ENCODE measurements around the gene MPHOSPH8. TPM values are rescaled to one million over a fixed set of nuclear protein-coding genes. Genes with fewer than 3 reads are reported as not detected.

MPHOSPH8 gene
- total and polyA plus RNA-seq, 7 donors, result 9.0 to 20.6 (median 12.1) TPM

DNA sequence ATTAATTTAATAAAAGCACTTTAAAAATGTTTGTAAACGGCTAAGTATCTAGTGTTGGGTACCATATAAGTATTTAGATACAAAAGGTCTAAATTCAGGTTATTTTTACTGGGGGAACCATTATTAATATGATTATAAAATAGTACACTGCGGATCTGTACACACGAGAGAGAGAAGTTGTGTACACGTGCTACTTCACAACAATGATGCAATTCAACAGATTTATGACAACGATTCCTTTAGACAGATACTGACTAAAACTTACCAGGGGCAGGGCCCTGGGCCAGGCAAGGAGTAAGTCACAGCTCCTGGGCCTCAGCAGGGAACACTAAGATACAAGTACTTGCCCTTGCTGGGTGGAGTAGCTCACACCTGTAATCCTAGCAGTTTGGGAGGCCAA is 43.0 kb upstream of the MPHOSPH8 start:
- intact Hi-C loops (cut with DNase I), result no loop called here
- 81 to 89% (median 83%) methylated on average over 5 of the region's 5 CpGs for WGBS, 3 donors
- TF ChIP-seq, protein P1, sequence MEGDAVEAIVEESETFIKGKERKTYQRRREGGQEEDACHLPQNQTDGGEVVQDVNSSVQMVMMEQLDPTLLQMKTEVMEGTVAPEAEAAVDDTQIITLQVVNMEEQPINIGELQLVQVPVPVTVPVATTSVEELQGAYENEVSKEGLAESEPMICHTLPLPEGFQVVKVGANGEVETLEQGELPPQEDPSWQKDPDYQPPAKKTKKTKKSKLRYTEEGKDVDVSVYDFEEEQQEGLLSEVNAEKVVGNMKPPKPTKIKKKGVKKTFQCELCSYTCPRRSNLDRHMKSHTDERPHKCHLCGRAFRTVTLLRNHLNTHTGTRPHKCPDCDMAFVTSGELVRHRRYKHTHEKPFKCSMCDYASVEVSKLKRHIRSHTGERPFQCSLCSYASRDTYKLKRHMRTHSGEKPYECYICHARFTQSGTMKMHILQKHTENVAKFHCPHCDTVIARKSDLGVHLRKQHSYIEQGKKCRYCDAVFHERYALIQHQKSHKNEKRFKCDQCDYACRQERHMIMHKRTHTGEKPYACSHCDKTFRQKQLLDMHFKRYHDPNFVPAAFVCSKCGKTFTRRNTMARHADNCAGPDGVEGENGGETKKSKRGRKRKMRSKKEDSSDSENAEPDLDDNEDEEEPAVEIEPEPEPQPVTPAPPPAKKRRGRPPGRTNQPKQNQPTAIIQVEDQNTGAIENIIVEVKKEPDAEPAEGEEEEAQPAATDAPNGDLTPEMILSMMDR (IDR thresholded peaks at IDR 0.05), result no peak
- Histone ChIP-seq H3K4me1 (no peaks in the 10 kb centered on the region), H3K27me3 (ENCODE audit: insufficient read depth in 3 of 3, low read length in 2 of 3) (peaks cover 0 to 2% (median 0%) of the 10 kb centered on the region in 3 donors), H3K9me3 (no peaks in the 10 kb centered on the region), H3K27ac (no peak overlapping the region), H3K4me3 (no peak overlapping the region), H3K36me3 (ENCODE audit: insufficient read depth in 1 of 2, low read depth in 1 of 2) (no peaks in the 10 kb centered on the region)
- ATAC-seq, result no peak
- DNase-seq, result no peak

GRCh38 chr13:19591864-19592263 is 41.6 kb upstream of the MPHOSPH8 start:
- H3K4me3 ChIP-seq, result no peak overlapping the region
- WGBS, 3 donors, result 82 to 84% (median 83%) methylated on average over 7 of the region's 7 CpGs
- H3K36me3 ChIP-seq (ENCODE audit: insufficient read depth in 1 of 2, low read depth in 1 of 2), result no peaks in the 10 kb centered on the region
- H3K4me1 ChIP-seq, result no peaks in the 10 kb centered on the region
- DNase-seq (no peak), ATAC-seq (no peak)
- H3K9me3 ChIP-seq, result no peaks in the 10 kb centered on the region
- intact Hi-C loops (cut with DNase I), result no loop called here
- TF ChIP-seq, protein P1 (IDR thresholded peaks at IDR 0.05), result no peak
- no peak overlapping the region for H3K27ac ChIP-seq
- H3K27me3 ChIP-seq (ENCODE audit: insufficient read depth in 3 of 3, low read length in 2 of 3), result peaks cover 0 to 2% (median 0%) of the 10 kb centered on the region in 3 donors

GRCh38 chr13:19592657-19593180 is 40.7 kb upstream of the MPHOSPH8 start:
- intact Hi-C loops (cut with DNase I), result no loop called here
- DNase-seq (no peak), ATAC-seq (no peak)
- no peak overlapping the region for H3K4me3 ChIP-seq
- no peaks in the 10 kb centered on the region for H3K36me3 ChIP-seq (ENCODE audit: insufficient read depth in 1 of 2, low read depth in 1 of 2)
- TF ChIP-seq, protein P1 (IDR thresholded peaks at IDR 0.05), result no peak
- no peak overlapping the region for H3K27ac ChIP-seq
- no peaks in the 10 kb centered on the region for H3K9me3 ChIP-seq
- no peaks in the 10 kb centered on the region for H3K4me1 ChIP-seq
- 77 to 87% (median 80%) methylated on average over 1 of the region's 1 CpG for WGBS, 3 donors
- peaks cover 0 to 2% (median 0%) of the 10 kb centered on the region in 3 donors for H3K27me3 ChIP-seq (ENCODE audit: insufficient read depth in 3 of 3, low read length in 2 of 3)

DNA sequence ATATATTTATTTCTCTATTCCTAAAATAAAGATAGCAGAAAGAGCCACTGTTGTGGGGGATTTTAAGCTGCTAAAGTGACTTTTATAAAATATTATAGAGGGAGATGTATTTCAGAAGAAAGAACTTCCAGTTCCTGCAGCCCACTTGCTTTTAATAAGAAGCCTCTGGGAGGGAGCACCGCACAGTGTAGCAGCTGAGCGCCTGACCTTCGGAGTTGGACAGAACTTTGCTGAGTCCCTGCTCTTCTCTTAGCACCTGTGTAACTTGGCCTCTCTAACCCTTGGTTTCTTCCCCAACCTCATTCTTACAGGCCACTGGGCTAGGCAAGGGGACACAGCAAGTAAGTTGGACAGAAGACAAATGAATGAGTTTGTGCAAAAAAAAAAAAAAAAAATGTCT is 37.4 kb upstream of the MPHOSPH8 start:
- ATAC-seq (no peak), DNase-seq (no peak)
- TF ChIP-seq, protein P1 (IDR thresholded peaks at IDR 0.05), result no peak
- H3K36me3 ChIP-seq (ENCODE audit: insufficient read depth in 1 of 2, low read depth in 1 of 2), result no peaks in the 10 kb centered on the region
- WGBS, 3 donors, result 72 to 85% (median 83%) methylated on average over 3 of the region's 3 CpGs
- no peak overlapping the region for H3K27ac ChIP-seq
- no peak overlapping the region for H3K4me3 ChIP-seq
- intact Hi-C loops (cut with DNase I), result no loop called here
- H3K9me3 ChIP-seq, result no peaks in the 10 kb centered on the region
- H3K4me1 ChIP-seq, result no peaks in the 10 kb centered on the region
- H3K27me3 ChIP-seq (ENCODE audit: insufficient read depth in 3 of 3, low read length in 2 of 3), result peaks cover 0 to 6% (median 2%) of the 10 kb centered on the region in 3 donors

- Histone ChIP-seq H3K27ac (no peak overlapping the region), H3K9me3 (no peaks in the 10 kb centered on the region), H3K4me1 (peaks cover 4% of the 10 kb centered on the region), H3K27me3 (ENCODE audit: insufficient read depth in 3 of 3, low read length in 2 of 3) (peaks cover 0 to 14% (median 6%) of the 10 kb centered on the region in 3 donors), H3K36me3 (ENCODE audit: insufficient read depth in 1 of 2, low read depth in 1 of 2) (no peaks in the 10 kb centered on the region), H3K4me3 (no peak overlapping the region)
- intact Hi-C loops (cut with DNase I), result no loop called here
- TF ChIP-seq, protein P1 (IDR thresholded peaks at IDR 0.05), result no peak
- DNase-seq, result no peak
- no peak for ATAC-seq
- WGBS, 3 donors, result 87 to 89% (median 87%) methylated on average over 6 of the region's 6 CpGs
Observed at GRCh38 chr13:19596960-19597361, 36.5 kb upstream of the MPHOSPH8 start.

All from psoas muscle (tissue), 8 donors.